Measurements from ENCODE around the gene PRKCA.

PRKCA gene

GRCh38 chr17:66849032-66849655, 546.7 kb downstream of the PRKCA start:
- Histone ChIP-seq H3K79me2 (ENCODE audit: control insufficient read depth, low read length) (no peaks in the 10 kb centered on the region), H3K4me1 (ENCODE audit: control insufficient read depth, low read length) (peaks cover 8% of the 10 kb centered on the region), H3K4me2 (ENCODE audit: low read length) (no peak overlapping the region), H3K36me3 (ENCODE audit: control insufficient read depth, low read length) (no peaks in the 10 kb centered on the region), H3K9me3 (ENCODE audit: control insufficient read depth, insufficient read depth, low read length) (peaks cover 18% of the 10 kb centered on the region; the same call in 1 of the 2 replicates), H3F3A (ENCODE audit: control insufficient read depth, insufficient read depth) (no peaks in the 10 kb centered on the region), H3K27ac (ENCODE audit: low read depth, low read length) (no peak overlapping the region), H3K4me3 (ENCODE audit: low read length) (no peak overlapping the region), H3K27me3 (ENCODE audit: control insufficient read depth, low read length) (no peaks in the 10 kb centered on the region), H4K20me1 (ENCODE audit: control insufficient read depth, insufficient read depth, low read depth, low read length) (no peaks in the 10 kb centered on the region), H3K9me2 (replicated peaks; ENCODE audit: control insufficient read depth, low read length) (no peaks in the 10 kb centered on the region)
- TF ChIP-seq EZH2phosphoT487 (IDR thresholded peaks at IDR 0.05; ENCODE audit: borderline replicate concordance, low read length) (no peak), CTCF (IDR thresholded peaks at IDR 0.05; ENCODE audit: low read depth, low read length, poor library complexity, severe bottlenecking) (no peak)

GRCh38 chr17:66849851-66850580, 547.6 kb downstream of the PRKCA start:
- no peak overlapping the region for H3K27ac ChIP-seq (ENCODE audit: low read depth, low read length)
- H3K4me2 ChIP-seq (ENCODE audit: low read length) = no peak overlapping the region
- TF ChIP-seq CTCF (IDR thresholded peaks at IDR 0.05; ENCODE audit: low read depth, low read length, poor library complexity, severe bottlenecking) (no peak), EZH2phosphoT487 (IDR thresholded peaks at IDR 0.05; ENCODE audit: borderline replicate concordance, low read length) (no peak)
- H3K9me3 ChIP-seq (ENCODE audit: control insufficient read depth, insufficient read depth, low read length) = peaks cover 18% of the 10 kb centered on the region; the same call in 1 of the 2 replicates
- H3K79me2 ChIP-seq (ENCODE audit: control insufficient read depth, low read length) = no peaks in the 10 kb centered on the region
- no peaks in the 10 kb centered on the region for H4K20me1 ChIP-seq (ENCODE audit: control insufficient read depth, insufficient read depth, low read depth, low read length)
- H3K4me3 ChIP-seq (ENCODE audit: low read length) = no peak overlapping the region
- H3K36me3 ChIP-seq (ENCODE audit: control insufficient read depth, low read length) = no peaks in the 10 kb centered on the region
- no peaks in the 10 kb centered on the region for H3K9me2 ChIP-seq (replicated peaks; ENCODE audit: control insufficient read depth, low read length)
- no peaks in the 10 kb centered on the region for H3K27me3 ChIP-seq (ENCODE audit: control insufficient read depth, low read length)
- H3K4me1 ChIP-seq (ENCODE audit: control insufficient read depth, low read length) = peaks cover 8% of the 10 kb centered on the region
- H3F3A ChIP-seq (ENCODE audit: control insufficient read depth, insufficient read depth) = no peaks in the 10 kb centered on the region

- Histone ChIP-seq H3K4me1 (ENCODE audit: control insufficient read depth, low read length) (peaks cover 8% of the 10 kb centered on the region), H3F3A (ENCODE audit: control insufficient read depth, insufficient read depth) (no peaks in the 10 kb centered on the region), H3K27me3 (ENCODE audit: control insufficient read depth, low read length) (no peaks in the 10 kb centered on the region), H3K9me3 (ENCODE audit: control insufficient read depth, insufficient read depth, low read length) (peaks cover 16% of the 10 kb centered on the region; the same call in 1 of the 2 replicates), H3K27ac (ENCODE audit: low read depth, low read length) (no peak overlapping the region), H3K9me2 (replicated peaks; ENCODE audit: control insufficient read depth, low read length) (no peaks in the 10 kb centered on the region), H4K20me1 (ENCODE audit: control insufficient read depth, insufficient read depth, low read depth, low read length) (no peaks in the 10 kb centered on the region), H3K79me2 (ENCODE audit: control insufficient read depth, low read length) (no peaks in the 10 kb centered on the region), H3K4me3 (ENCODE audit: low read length) (no peak overlapping the region), H3K4me2 (ENCODE audit: low read length) (no peak overlapping the region), H3K36me3 (ENCODE audit: control insufficient read depth, low read length) (no peaks in the 10 kb centered on the region)
- TF ChIP-seq EZH2phosphoT487 (IDR thresholded peaks at IDR 0.05; ENCODE audit: borderline replicate concordance, low read length) (no peak), CTCF (IDR thresholded peaks at IDR 0.05; ENCODE audit: low read depth, low read length, poor library complexity, severe bottlenecking) (no peak)
These were observed 548.3 kb downstream of the PRKCA start for GRCh38 chr17:66850692-66851091.

Measured in DOHH2 (cell line).